NCI-H82 treated with DMSO at 0.1 percent for 48 hours (cell line): Measurements from ENCODE around the gene BRSK2.
"Not testable (repeated sequence)": the region's sequence is repeated elsewhere in the genome, so short reads cannot be mapped to it uniquely, and the experiment has no call there.

Source experiments
- DNase-seq: peaks from one replicate; lab custom pipeline; 2025; ENCODE audit not compliant: unreplicated experiment; lab: John Stamatoyannopoulos, UW

The BRSK2 gene

DNA sequence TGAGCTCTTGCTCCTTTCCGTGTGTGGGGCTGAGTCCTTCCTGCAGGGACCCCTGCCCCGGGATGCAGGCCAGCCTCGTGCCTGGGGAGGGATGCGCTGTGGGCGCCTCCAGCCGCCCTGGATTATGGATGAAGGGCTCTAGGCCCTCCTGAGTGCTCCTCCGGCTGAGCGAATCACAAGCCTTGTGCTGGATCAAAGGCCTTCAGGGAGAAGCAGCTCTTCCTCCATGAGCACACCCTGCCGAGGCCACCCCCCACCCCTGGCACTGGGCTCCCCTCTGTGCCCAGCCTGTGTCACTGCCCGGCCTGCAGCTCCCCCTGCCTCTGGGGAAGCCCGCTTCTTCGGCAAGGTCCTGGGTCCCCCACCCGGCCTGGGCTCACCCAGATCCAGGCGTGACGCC is 43.8 kb downstream of the BRSK2 start:
- no peak for DNase-seq

DNA sequence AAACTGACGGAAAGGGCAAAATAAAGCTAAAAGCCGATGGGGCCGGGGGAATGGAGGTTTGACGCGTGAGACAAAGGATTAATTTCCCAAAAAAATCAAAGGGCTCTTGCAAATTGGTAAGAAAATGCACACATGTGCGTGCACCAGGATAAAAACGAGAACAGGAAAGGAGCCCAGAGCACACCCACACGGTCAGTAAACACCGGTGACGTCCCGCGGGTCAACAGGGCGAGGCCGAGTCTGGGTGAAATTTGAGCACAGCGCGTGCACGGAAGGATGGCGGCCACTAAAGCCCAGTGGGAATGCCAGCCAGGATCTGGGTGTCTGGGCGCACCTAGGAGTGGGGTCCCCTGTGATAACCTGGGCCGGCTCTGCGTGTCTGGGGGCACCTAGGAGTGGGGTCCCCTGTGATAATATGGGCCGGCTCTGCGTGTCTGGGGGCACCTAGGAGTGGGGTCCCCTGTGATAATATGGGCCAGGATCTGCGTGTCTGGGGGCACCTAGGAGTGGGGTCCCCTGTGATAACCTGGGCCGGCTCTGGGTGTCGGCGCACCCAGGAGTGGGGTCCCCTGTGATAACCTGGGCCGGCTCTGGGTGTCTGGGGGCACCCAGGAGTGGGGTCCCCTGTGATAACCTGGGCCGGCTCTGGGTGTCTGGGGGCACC is 44.4 kb downstream of the BRSK2 start:
- no peak for DNase-seq

DNA sequence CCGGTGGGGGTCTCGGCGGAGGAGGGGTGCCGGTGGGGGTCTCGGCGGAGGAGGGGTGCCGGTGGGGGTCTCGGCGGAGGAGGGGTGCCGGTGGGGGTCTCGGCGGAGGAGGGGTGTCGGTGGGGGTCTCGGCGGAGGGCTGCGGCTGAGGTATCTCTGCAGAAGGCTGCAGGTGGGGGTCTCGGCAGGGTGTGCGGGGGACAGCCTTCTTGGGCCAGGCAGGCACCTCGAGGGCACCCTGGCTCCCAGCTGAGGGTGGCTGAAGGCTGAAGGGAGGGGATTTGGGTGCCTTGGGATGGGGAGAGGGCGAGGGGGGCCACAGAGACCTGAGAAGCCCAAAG is 45.7 kb downstream of the BRSK2 start:
- not testable (repeated sequence) for DNase-seq

DNA sequence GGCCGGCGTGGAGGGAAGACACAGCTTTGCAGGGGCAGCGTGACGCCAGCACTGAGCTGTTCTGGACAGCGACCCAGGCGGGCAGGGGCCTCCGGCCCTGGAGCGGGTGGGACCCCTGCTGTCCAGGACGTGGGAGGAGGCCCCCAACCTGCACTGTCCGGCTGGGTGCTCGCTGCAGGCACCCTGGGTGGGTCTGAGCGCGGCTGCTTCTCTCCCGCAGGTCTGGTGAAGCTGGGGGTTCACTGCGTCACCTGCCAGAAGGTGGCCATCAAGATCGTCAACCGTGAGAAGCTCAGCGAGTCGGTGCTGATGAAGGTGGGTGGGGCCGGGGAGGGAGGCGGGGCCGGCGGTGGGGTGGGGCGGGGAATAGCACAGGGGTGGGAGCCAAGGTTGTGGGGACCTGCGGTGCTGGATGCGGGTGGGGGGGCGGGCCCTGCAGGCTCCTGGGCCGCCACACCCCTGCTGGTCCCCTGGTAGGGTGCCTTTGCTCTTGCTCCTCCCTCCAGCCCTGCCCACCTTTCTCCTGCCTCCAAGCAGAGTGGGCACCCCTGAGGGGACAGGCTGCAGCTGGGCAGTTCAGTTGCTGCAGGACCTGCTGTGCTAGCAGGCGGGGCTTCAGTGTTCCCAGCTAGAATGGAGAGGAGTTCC is 46.2 kb downstream of the BRSK2 start:
- no peak for DNase-seq

DNA sequence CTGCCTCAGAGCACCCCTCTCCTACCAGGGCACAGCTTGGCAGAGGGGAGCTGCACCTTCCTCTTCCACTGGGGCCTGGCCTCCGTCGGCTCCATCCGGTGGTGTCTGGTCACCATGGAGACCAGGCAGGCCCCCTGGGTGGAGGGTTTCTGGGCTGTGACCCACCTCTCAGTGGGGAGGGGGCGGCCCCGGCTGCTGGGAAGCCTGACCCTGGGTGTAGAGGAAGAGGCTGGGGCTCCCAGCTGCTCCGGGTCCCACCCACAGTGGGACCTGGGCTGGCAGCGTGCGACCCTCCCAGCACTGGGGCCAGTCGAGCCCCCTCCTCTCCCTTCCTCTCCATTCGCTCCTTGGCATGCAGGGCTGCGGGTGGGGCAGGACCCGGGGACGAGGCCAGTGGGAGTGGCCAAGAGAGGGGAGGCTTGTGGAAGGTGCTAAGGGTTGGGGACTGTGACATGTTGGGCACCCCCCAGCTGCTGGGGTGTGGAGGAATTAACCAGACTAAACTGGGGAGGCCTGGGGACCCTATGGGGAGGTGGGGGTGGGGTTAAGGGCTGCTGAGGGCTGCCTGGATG is 46.8 kb downstream of the BRSK2 start:
- DNase-seq: no peak

DNA sequence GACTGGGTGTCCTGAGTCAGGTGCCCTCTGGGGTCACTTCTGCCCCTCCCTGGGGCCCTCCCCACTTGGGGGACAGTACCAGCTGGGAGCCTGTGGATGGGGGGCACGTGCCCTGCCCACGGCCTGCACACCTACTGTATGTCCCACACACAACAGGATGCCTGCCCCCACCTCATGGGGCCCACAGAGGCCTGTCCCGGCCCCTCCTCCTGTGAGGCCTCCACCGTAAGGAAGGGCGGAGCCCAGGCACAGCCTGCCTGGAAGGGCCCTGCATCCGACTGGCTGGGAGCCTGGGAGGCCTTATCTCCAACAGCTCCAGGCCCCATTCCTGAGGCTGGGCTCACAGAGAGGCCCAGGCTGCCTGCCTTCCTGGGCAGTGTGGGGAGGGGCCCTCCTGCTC is 47.8 kb downstream of the BRSK2 start:
- no peak for DNase-seq

DNA sequence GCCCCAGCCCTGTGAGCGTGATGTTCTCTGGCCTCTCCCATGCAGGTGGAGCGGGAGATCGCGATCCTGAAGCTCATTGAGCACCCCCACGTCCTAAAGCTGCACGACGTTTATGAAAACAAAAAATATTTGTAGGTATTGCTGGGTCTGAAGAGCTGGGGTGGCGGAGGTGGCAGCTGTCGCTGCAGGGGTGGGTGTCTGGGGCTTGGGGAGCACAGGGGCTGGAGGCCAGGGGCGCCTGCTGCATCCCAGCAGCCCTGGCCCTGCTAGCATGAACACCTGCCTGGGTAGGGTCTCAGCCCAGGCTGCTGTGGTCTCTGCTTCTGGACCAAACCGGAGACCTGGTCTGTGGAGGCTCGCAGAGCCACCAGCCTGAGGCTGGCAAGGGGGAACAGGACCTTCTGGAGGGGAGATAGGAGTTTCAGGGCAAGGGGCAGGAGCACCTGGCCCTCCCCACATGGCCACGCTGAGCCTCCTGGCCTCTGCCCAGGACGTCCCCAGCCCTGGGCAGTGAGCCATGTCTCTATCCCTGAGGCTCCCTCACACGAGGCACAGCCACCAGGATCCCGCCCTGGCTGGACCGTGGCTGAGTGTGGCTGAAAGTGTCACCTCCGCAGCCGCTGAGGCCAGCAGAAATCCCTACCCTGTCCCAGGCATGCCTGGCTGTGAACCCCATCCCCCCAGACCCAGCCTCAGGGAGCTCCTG is 48.7 kb downstream of the BRSK2 start:
- DNase-seq: no peak

DNA sequence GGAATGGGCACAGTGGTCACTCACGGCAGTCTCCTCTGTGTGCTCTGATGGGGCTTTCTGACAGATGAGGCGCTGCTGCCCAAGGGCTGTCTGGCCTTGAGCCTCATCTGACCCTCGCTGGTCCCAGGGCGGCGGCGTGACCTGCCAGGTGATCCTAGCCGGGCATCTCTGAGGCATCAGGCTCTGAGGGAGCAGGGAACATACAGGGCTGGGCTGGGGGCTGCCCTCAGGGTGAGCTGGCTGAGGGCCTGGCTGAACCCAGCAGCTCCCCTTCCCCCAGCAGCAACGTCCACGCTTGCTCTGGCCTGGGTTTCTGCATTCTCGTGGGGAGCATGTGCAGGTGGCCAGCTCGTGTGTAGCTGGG is 49.2 kb downstream of the BRSK2 start:
- no peak for DNase-seq

DNA sequence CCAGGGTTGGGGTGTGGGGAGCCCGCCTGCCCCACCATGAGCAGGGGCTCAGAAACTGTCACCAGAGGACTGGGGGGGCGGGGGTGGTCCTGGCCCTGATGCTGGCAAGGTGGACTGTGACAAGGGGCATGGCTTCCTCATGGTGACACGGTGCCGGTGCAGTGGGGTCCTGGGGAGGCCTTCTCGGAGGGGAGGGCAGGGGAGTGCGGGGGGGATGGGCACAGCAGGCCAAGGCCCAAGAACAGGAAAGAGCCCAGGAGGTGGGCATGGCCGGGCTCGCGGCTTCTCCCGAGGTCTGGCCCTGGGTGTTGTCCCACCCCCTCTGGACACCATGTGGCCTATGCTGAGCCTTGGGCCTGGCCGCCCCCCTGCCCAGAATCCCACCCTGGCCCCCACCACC is 49.6 kb downstream of the BRSK2 start:
- no peak for DNase-seq

DNA sequence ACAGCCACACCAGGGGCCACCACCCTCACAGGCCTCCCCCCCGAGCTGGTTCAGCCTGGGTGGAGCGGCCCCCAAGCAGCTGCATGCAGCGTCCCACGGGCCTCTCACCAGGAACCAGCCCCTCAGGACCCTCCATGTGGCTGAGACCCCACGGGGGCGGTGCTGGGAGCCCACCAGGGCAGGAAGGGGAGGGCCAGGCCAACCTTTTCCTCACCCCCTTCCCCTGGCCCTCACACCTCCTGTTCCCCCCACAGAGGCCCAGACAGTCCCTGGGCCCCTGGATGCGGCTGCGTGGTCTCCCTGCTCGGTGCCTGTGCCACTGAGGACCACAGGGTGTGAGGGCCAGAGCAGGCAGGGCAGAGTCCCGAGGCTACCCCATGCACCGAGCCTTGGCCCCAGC is 50.3 kb downstream of the BRSK2 start:
- DNase-seq: no peak

DNA sequence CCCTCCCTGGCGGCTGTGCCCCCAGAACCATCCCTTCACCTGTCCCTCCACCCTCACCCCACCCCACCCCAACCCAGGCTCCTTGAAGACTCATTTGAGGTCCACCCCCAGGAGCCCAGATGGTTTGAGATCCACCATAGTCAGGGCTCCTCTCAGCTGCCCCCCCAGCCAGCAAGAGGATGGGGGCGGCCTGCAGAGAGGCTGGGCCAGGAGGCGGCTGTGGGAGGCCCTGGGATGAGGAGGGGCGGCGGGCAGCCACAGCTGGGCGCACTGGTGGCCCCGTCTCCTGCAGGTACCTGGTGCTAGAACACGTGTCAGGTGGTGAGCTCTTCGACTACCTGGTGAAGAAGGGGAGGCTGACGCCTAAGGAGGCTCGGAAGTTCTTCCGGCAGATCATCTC is 50.8 kb downstream of the BRSK2 start:
- no peak for DNase-seq

DNA sequence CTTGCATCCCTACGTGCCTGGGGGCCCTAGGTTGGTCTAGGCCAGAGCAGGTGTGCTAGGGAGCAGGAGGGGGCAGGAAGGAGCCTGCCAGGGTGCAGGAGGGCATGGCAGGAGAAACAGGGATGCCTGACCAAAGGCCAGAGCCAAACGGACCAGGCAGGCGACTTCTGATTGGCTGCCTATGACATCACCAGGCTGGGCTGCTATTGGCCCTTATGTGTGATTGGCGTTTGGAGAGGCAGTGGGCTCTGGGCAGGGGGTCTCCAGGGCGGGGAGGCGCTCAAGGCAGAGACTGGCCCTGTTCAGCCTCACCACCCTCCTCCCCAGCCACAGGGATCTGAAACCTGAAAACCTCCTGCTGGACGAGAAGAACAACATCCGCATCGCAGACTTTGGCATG is 52.4 kb downstream of the BRSK2 start:
- no peak for DNase-seq

DNA sequence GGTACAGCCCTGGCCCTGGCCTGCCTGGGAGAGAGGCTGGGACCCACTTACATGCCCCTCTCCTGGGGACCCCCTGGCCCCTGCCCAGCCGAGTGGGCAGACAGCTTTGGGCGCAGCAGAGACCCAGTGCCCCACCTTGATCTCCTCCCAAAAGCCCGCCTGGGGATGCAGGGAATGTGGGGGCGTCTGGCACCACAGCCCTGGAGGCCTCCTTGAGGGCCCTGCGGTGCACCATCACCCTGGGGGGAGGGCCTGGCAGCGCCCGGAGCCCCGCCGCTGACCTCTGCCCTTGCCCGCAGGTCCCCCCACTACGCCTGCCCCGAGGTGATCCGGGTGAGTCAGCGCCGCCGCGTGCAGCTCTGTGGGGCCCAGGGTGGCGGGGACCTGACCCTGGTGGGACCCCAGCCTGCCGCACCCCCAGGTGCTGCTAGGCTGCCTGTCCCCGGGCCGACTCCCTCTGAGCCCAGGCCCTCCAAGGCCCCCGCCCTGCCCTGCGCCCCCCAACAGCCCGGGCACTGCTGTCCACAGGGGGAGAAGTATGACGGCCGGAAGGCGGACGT is 53.2 kb downstream of the BRSK2 start:
- DNase-seq: no peak

DNA sequence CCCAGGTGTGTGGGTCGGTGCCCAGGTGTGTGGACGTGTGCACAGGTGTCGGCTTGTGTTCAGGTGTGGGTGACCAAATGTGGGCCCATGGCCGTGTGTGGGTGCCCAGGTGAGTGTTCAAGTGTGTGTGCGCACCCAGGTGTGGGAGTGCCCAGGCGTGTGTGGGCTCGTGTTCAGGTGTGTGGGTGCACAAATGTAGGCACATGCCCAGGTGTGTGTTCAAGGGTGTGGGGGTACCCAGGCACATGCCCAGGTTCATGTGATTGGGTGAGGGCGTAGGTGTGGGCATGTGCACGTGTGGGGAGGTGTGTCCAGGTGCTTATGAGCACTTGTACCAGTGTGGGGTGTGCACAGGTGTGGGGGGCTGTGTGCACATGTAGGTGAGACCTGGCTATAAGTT is 54.0 kb downstream of the BRSK2 start:
- DNase-seq: no peak

DNA sequence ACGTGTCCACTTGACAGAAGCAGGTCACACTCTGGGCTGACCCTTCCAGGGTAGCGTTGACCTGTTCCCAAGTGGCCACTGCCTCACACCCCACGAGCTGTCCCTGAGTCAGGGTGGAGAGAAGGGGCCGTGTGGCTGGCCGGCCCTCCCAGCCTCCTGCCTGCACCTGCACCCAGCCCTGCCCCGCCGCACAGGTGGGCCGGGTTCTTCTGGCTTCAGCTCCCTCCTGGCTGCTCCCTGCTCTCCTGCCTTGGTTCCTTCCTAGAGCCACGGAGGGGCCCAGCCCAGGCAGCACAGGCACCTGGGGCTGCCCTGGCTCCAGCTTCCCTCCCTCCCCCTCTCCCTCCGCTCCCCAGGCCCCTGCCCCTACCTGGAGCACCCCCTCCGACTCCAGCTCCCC is 54.6 kb downstream of the BRSK2 start:
- DNase-seq: no peak

DNA sequence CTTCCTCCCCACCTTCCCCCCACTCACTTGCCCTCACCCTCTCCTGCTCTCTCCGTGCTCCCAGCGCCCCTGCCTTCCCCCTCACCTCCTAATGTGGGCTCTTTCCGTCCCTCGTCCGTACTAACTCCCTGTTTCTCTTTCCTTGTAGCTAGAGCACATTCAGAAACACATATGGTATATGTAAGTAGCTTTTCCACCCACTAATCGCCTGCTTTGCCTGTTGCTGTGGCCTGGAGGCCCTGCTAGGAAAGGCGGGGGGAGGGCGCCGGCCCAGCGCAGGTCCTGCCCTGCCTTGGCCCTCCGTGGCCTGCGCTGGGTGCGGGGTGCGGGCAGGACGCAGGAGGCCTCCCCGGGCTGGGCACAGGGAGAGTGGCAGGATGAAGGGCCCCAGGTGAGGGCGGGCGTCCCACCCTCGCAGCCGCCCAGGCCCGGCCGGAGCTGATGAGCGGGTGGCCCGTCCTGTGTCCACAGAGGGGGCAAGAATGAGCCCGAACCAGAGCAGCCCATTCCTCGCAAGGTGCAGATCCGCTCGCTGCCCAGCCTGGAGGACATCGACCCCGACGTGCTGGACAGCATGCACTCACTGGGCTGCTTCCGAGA is 55.2 kb downstream of the BRSK2 start:
- no peak for DNase-seq

DNA sequence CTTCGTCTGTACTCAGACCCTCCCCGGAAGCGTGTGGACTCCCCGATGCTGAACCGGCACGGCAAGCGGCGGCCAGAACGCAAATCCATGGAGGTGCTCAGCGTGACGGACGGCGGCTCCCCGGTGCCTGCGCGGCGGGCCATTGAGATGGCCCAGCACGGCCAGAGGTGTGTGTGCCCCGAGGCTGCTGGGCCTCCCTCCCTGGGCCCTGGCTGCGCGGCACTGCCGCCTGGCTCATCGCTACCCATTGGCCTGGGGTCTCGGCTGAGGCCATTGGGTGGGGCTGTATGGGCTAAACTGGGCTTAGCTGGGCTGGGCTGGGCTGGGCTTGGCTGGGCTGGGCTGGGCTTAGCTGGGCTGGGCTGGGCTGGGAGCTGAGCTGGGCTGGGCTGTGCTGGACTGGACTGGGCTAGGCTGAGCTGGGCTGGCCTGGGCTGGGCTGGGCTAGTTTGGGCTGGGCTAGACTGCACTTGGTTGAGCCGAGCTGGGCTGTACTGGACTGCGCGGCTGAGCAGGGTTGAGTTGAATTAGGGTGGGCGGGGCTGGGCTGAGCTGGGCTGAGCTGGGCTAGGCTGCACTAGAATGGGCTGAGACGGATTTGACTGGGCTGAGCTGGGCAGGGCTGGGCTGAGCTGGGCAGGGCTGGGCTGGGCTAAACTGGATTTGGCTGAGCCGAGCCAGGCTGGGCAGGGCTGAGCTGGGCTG is 56.2 kb downstream of the BRSK2 start:
- no peak for DNase-seq

DNA sequence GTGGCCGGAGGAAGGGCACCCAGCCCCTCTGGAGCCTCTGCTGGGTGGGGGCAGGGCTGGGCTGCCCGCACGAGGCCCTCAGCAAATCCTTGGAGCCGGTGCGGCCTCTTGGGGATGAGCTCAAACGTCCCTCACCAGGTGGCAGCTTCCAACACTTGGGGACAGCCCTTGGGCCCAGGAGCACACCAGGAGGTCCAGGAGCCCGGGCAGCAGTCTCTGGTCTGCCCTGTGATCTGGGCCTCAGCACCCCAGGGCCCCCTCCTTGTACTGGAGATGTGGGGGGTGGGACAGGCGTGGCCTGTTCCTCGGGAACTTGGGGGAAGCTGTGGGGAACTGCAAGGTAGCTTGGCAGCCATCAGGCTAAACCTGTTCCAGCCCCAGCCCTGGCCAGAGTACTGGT is 56.9 kb downstream of the BRSK2 start:
- DNase-seq: no peak

DNA sequence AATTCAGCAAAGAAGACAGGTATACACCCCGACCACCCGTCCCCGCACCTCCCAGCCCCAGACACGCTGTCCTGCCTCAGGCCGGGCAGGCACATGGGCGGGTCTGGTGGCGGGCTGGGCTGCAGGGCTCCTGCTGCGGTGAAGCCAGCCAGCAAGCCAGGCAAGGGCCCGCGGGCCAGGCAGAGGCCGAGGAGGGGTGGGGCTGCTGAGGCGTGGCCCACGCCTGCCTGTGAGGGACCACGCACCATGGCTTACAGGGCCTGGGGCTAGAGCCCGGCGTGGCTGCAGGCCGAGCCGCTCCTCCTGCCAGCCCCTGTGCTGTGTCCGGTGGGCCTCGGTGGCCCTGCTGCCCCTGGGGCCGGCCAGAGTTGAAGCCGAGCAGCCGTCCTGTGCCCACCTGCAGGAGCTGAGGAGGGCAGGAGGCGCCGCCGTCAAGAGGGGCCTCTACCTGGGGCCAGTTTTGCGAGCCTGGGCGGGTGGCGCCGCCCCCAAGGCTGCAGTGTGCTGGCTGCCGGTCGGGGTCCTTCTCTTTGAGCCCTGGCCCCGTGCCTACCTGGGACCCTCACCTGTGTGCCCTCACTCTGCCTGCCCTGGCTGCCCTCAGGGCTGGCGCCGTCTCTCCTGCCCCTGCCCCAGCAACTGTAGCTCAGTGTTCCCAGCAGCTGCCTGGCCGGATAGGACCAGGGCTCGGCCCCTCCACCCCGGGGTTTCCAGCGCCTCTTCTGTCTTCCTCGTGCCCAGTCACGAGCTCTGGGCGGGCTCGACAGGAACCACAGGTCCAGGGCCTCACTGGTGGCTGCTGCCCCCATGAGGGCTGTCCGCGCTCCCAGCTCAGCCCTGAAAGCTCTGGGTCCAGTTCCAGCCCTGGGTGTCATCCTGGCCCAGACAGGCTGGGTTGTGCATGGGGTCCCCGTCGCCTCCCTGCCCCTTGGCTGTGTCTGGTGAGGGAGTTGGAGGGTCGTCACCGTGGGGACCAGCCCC is 58.4 kb downstream of the BRSK2 start:
- DNase-seq: no peak

DNA sequence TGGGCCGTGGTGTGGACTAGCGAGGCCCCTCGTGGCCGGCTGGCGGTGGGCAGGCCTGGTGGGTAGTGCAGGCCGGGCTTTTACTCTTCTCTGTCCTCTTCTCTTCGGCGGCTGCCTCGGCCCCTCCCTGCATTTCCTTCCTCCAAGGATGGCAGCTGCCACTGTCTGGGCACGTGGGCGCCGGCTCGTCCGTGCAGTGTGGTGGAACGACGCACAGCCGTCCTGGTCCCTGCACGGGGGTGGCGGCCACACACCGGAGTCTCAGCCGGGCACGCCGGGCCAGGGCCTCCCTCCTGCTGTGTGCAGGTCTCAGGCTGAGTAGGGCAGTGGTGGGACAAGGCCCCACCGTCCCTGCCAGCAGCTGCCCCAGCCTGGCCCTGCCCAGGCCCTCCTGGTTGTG is 59.1 kb downstream of the BRSK2 start:
- no peak for DNase-seq
